Tibial artery (tissue), 4 donors: Measurements from ENCODE around the gene ROCK2.

Experiments
- DNase-seq, 2 donors: peaks; one replicate each; pipeline ENCODE4 v3.0.0-alpha.2; 2019
- H3K27ac ChIP-seq, 2 donors: fragments of 200-600 bp; sonication (generic) in 1 of 2; 1 replicate in 1 of 2; 2 replicates in 1 of 2; pipeline ENCODE4 v1.5.1; 2018 to 2019; ENCODE audit warnings: mild to moderate bottlenecking in 1 of 2
- H3K27me3 ChIP-seq, 2 donors: fragments of 200-600 bp; sonication (generic) in 1 of 2; one replicate each; pipeline versions ENCODE4 v1.5.1 to v1.6.0; 2016 to 2019
- H3K36me3 ChIP-seq, 3 donors: fragments of 200-600 bp; sonication (generic) in 2 of 3; one replicate each; pipeline ENCODE4 v1.5.1; 2016 to 2019; ENCODE audit warnings: mild to moderate bottlenecking in 2 of 3
- H3K4me1 ChIP-seq, 4 donors: fragments of 200-600 bp; sonication (generic) in 2 of 4; 1 replicate in 3 of 4; 2 replicates in 1 of 4; pipeline ENCODE4 v1.5.1; 2016 to 2019
- H3K4me3 ChIP-seq, 2 donors: fragments of 200-600 bp; sonication (generic) in 1 of 2; 1 replicate in 1 of 2; 2 replicates in 1 of 2; pipeline ENCODE4 v1.5.1; 2018 to 2019; ENCODE audit warnings: mild to moderate bottlenecking in 2 of 2
- H3K9me3 ChIP-seq, 3 donors: fragments of 200-600 bp; sonication (generic) in 1 of 3; one replicate each; pipeline ENCODE4 v1.5.1; 2016 to 2019
- CTCF ChIP-seq, 2 experiments: fragments of 200-600 bp in 1 of 2; fragments of 450-650 bp in 1 of 2; IDR thresholded peaks; one replicate each; pipeline ENCODE4 v1.5.1; 2017 to 2019; ENCODE audit warnings: antibody characterized with exemption in 2 of 2, mild to moderate bottlenecking in 1 of 2, moderate library complexity in 1 of 2
- intact Hi-C: fragments of 100-400 bp; cut with DNase I; formaldehyde crosslinking; loops from one replicate; pipeline ENCODE4 v1.15.0; 2023; ENCODE audit warnings: low total_unique reads

The ROCK2 gene

GRCh38 chr2:11344342-11344955, at the start of gene ROCK2:
Gene ROCK2 (minus strand): TSS chr2:11344636. CDS start chr2:11344136, 500 bp downstream.
- Histone ChIP-seq H3K36me3 (no peaks in the 10 kb centered on the region), H3K4me3 (peak within 1 kb of the TSS; percentile 91 to 100), H3K9me3 (no peaks in the 10 kb centered on the region), H3K4me1 (peaks cover 0 to 37% (median 14%) of the 10 kb centered on the region in 4 donors), H3K27me3 (no peaks in the 10 kb centered on the region), H3K27ac (peak within 1 kb of the TSS; percentile 97 to 99)
- intact Hi-C loops = loop anchor here (2.0 kb wide), 2 partner anchors 32 to 60 kb away; no protein-coding TSS in a partner anchor
- TF ChIP-seq CTCF (IDR thresholded peaks at IDR 0.05) = no peak
- DNase-seq = peak; percentile 86 to 93

GRCh38 chr2:11393711-11394236, 49.3 kb upstream of the ROCK2 start:
- peaks cover 0 to 74% (median 60%) of the 10 kb centered on the region in 4 donors for H3K4me1 ChIP-seq
- peak overlapping the region; percentile 12 to 20 for H3K4me3 ChIP-seq
- H3K36me3 ChIP-seq = no peaks in the 10 kb centered on the region
- peak overlapping the region; percentile 73 to 84 for H3K27ac ChIP-seq
- TF ChIP-seq CTCF (IDR thresholded peaks at IDR 0.05) = no peak
- peak in 1 of 2 donors; percentile 64 for DNase-seq
- intact Hi-C loops = no loop called here
- no peaks in the 10 kb centered on the region for H3K9me3 ChIP-seq
- no peaks in the 10 kb centered on the region for H3K27me3 ChIP-seq

- intact Hi-C loops = no loop called here
- no peaks in the 10 kb centered on the region for H3K36me3 ChIP-seq
- TF ChIP-seq CTCF (IDR thresholded peaks at IDR 0.05) = no peak
- no peaks in the 10 kb centered on the region for H3K27me3 ChIP-seq
- H3K4me1 ChIP-seq = peaks cover 0 to 93% (median 75%) of the 10 kb centered on the region in 4 donors
- no peak for DNase-seq
- peak overlapping the region; percentile 56 to 84 for H3K27ac ChIP-seq
- no peak overlapping the region for H3K4me3 ChIP-seq
- no peaks in the 10 kb centered on the region for H3K9me3 ChIP-seq
Observed at GRCh38 chr2:11391942-11392266, 47.5 kb upstream of the ROCK2 start.

- no peaks in the 10 kb centered on the region for H3K36me3 ChIP-seq
- intact Hi-C loops = no loop called here
- DNase-seq = no peak
- peaks cover 0 to 99% (median 82%) of the 10 kb centered on the region in 4 donors for H3K4me1 ChIP-seq
- TF ChIP-seq CTCF (IDR thresholded peaks at IDR 0.05) = no peak
- peak overlapping the region; percentile 77 to 84 for H3K27ac ChIP-seq
- H3K9me3 ChIP-seq = no peaks in the 10 kb centered on the region
- H3K27me3 ChIP-seq = no peaks in the 10 kb centered on the region
- H3K4me3 ChIP-seq = no peak overlapping the region
Observed at GRCh38 chr2:11390399-11390658, 45.9 kb upstream of the ROCK2 start.

GRCh38 chr2:11389551-11390398, 45.3 kb upstream of the ROCK2 start:
- Histone ChIP-seq H3K27ac (peak overlapping the region; percentile 77 to 84), H3K9me3 (no peaks in the 10 kb centered on the region), H3K4me3 (no peak overlapping the region), H3K4me1 (peaks cover 0 to 94% (median 78%) of the 10 kb centered on the region in 4 donors), H3K36me3 (no peaks in the 10 kb centered on the region), H3K27me3 (no peaks in the 10 kb centered on the region)
- DNase-seq = no peak
- TF ChIP-seq CTCF (IDR thresholded peaks at IDR 0.05) = no peak
- intact Hi-C loops = no loop called here
